NB4 (cell line): Measurements from ENCODE around the gene BNC2.
A peak's percentile ranks its signal among the peaks of the same experiment; 100 is the strongest.

Experiments
- DNase-seq: peaks from one replicate; pipeline ENCODE4 v3.0.0; 2010; ENCODE audit warnings: low read depth
- H3K4me3 ChIP-seq: one replicate; pipeline ENCODE4 v1.5.1; 2011; ENCODE audit warnings: mild to moderate bottlenecking, low read depth, low read length, moderate library complexity
- CTCF ChIP-seq: IDR thresholded peaks from one replicate; pipeline ENCODE4 v1.5.1; 2012; ENCODE audit warnings: low read depth, low read length
- MAX ChIP-seq: IDR thresholded peaks from 2 replicates; pipeline ENCODE4 v1.6.1; 2011; ENCODE audit warnings: low read depth, low read length
- MYC ChIP-seq: IDR thresholded peaks from 2 replicates; pipeline ENCODE4 v1.6.1; 2011; ENCODE audit warnings: low read depth, low read length
- POLR2A ChIP-seq: IDR thresholded peaks from 2 replicates; pipeline ENCODE4 v1.6.1; 2011; ENCODE audit warnings: mild to moderate bottlenecking; ENCODE audit not compliant: insufficient read length; ENCODE audit errors: extremely low read depth

The BNC2 gene

GRCh38 chr9:16682273-16682672, 188.2 kb downstream of the BNC2 start:
- no peak overlapping the region for H3K4me3 ChIP-seq
- TF ChIP-seq MAX: no peak
- no peak for DNase-seq

- no peak for DNase-seq
- no peak overlapping the region for H3K4me3 ChIP-seq
- TF ChIP-seq MYC (no peak), POLR2A (no peak), CTCF (no peak), MAX (no peak)
Measured at GRCh38 chr9:16681652-16681987, 188.8 kb downstream of the BNC2 start.

GRCh38 chr9:16680975-16681651, 189.4 kb downstream of the BNC2 start:
- no peak overlapping the region for H3K4me3 ChIP-seq
- no peak for DNase-seq
- TF ChIP-seq MYC (no peak), CTCF (no peak), MAX (no peak), POLR2A (no peak)

- DNase-seq: no peak
- no peak overlapping the region for H3K4me3 ChIP-seq
- no peak for TF ChIP-seq CTCF
- TF ChIP-seq MAX: no peak
- TF ChIP-seq POLR2A: no peak
- TF ChIP-seq MYC: no peak
Measured at GRCh38 chr9:16680541-16680940, 189.9 kb downstream of the BNC2 start.

- peak; percentile 57 for DNase-seq
- no peak for TF ChIP-seq MYC
- TF ChIP-seq CTCF: no peak
- no peak for TF ChIP-seq POLR2A
- TF ChIP-seq MAX: no peak; the same call in 1 of the 2 replicates
- no peak overlapping the region for H3K4me3 ChIP-seq
Measured at GRCh38 chr9:16679327-16679821, 191.1 kb downstream of the BNC2 start.

GRCh38 chr9:16676519-16676918, 194.0 kb downstream of the BNC2 start:
- DNase-seq: no peak
- TF ChIP-seq MAX: no peak
- TF ChIP-seq CTCF: no peak
- no peak for TF ChIP-seq MYC
- no peak for TF ChIP-seq POLR2A
- no peak overlapping the region for H3K4me3 ChIP-seq
